GM20000 (cell line): ENCODE measurements around the gene RASAL2.
"Not testable (repeated sequence)": the region's sequence is repeated elsewhere in the genome, so short reads cannot be mapped to it uniquely, and the experiment has no call there.

Source experiments
- DNase-seq: peaks from one replicate; pipeline ENCODE4 v3.0.0; 2012; ENCODE audit warnings: low spot score
- CTCF ChIP-seq: IDR thresholded peaks from 2 replicates; pipeline ENCODE4 v1.5.1; 2012; ENCODE audit warnings: mild to moderate bottlenecking, control low read depth; ENCODE audit errors: extremely low read depth, missing control alignments

Gene RASAL2

GRCh38 chr1:178102218-178102617 is 8.3 kb downstream of the RASAL2 start:
- TF ChIP-seq CTCF, result no peak
- no peak for DNase-seq

GRCh38 chr1:178107823-178108222 is 13.9 kb downstream of the RASAL2 start:
- no peak for DNase-seq
- no peak for TF ChIP-seq CTCF

GRCh38 chr1:178109348-178110143 is 15.6 kb downstream of the RASAL2 start:
- DNase-seq, result no peak
- no peak for TF ChIP-seq CTCF

GRCh38 chr1:178115260-178115659 is 21.4 kb downstream of the RASAL2 start:
- DNase-seq, result no peak
- TF ChIP-seq CTCF, result no peak

- no peak for TF ChIP-seq CTCF
- no peak for DNase-seq
Observed at GRCh38 chr1:178118524-178118923, 24.6 kb downstream of the RASAL2 start.

- no peak for TF ChIP-seq CTCF
- no peak for DNase-seq
Observed at GRCh38 chr1:178119628-178120027, 25.7 kb downstream of the RASAL2 start.

GRCh38 chr1:178120088-178120487 is 26.2 kb downstream of the RASAL2 start:
- TF ChIP-seq CTCF, result no peak
- DNase-seq, result no peak

- not testable (repeated sequence) for DNase-seq
Observed at GRCh38 chr1:178120520-178121052, 26.7 kb downstream of the RASAL2 start.
